ENCODE measurements around the gene ALG2.

DNA sequence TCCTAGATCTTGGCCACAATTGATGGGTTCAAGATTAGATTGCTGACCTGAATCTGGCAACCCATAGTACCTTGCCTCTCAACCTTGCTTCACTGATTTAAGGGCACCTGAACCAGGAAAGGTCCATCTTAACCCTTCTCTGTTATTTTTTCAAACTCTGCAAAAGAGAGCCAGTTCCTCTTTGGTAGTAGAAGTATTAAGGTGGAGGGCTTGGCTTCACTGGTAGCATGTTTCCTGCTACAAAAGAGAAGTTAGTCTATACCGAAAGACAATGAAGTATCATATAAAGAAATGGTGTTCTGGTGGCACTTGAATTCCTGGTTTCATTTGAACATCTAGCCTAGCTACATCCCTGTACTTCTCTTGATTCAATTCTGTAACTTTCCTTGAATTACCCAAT, 8.5 kb downstream of the ALG2 start:
- TF ChIP-seq NFIC (IDR thresholded peaks at IDR 0.05; ENCODE audit: borderline replicate concordance): no peak
- TF ChIP-seq, protein P1, sequence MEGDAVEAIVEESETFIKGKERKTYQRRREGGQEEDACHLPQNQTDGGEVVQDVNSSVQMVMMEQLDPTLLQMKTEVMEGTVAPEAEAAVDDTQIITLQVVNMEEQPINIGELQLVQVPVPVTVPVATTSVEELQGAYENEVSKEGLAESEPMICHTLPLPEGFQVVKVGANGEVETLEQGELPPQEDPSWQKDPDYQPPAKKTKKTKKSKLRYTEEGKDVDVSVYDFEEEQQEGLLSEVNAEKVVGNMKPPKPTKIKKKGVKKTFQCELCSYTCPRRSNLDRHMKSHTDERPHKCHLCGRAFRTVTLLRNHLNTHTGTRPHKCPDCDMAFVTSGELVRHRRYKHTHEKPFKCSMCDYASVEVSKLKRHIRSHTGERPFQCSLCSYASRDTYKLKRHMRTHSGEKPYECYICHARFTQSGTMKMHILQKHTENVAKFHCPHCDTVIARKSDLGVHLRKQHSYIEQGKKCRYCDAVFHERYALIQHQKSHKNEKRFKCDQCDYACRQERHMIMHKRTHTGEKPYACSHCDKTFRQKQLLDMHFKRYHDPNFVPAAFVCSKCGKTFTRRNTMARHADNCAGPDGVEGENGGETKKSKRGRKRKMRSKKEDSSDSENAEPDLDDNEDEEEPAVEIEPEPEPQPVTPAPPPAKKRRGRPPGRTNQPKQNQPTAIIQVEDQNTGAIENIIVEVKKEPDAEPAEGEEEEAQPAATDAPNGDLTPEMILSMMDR (IDR thresholded peaks at IDR 0.05): no peak
- TF ChIP-seq, protein P2, sequence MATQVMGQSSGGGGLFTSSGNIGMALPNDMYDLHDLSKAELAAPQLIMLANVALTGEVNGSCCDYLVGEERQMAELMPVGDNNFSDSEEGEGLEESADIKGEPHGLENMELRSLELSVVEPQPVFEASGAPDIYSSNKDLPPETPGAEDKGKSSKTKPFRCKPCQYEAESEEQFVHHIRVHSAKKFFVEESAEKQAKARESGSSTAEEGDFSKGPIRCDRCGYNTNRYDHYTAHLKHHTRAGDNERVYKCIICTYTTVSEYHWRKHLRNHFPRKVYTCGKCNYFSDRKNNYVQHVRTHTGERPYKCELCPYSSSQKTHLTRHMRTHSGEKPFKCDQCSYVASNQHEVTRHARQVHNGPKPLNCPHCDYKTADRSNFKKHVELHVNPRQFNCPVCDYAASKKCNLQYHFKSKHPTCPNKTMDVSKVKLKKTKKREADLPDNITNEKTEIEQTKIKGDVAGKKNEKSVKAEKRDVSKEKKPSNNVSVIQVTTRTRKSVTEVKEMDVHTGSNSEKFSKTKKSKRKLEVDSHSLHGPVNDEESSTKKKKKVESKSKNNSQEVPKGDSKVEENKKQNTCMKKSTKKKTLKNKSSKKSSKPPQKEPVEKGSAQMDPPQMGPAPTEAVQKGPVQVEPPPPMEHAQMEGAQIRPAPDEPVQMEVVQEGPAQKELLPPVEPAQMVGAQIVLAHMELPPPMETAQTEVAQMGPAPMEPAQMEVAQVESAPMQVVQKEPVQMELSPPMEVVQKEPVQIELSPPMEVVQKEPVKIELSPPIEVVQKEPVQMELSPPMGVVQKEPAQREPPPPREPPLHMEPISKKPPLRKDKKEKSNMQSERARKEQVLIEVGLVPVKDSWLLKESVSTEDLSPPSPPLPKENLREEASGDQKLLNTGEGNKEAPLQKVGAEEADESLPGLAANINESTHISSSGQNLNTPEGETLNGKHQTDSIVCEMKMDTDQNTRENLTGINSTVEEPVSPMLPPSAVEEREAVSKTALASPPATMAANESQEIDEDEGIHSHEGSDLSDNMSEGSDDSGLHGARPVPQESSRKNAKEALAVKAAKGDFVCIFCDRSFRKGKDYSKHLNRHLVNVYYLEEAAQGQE (IDR thresholded peaks at IDR 0.05; ENCODE audit: low read depth, low read length): no peak
